ENCODE data around the gene USP24.

- TF ChIP-seq CTCF (IDR thresholded peaks at IDR 0.05; ENCODE audit: poor library complexity, severe bottlenecking) (no peak), POLR2AphosphoS5 (IDR thresholded peaks at IDR 0.05) (no peak), EP300 (conservative IDR thresholded peaks at IDR 0.05; ENCODE audit: poor library complexity, severe bottlenecking) (no peak)
Measured at GRCh38 chr1:55147524-55147923, 67.6 kb downstream of the USP24 start.

All from neural cell (in vitro differentiated cells).